ENCODE results near the gene FYCO1. TPM values are rescaled to one million over a fixed set of nuclear protein-coding genes. Genes with fewer than 3 reads are reported as not detected.
A peak's percentile ranks its signal among the peaks of the same experiment; 100 is the strongest.

The FYCO1 gene
- total and polyA plus RNA-seq, 10 of the 15 experiments (the other 5 are each of a cell fraction or from before 2014, with no cell fraction given), result 1.5 to 8.4 (median 6.5) TPM

DNA sequence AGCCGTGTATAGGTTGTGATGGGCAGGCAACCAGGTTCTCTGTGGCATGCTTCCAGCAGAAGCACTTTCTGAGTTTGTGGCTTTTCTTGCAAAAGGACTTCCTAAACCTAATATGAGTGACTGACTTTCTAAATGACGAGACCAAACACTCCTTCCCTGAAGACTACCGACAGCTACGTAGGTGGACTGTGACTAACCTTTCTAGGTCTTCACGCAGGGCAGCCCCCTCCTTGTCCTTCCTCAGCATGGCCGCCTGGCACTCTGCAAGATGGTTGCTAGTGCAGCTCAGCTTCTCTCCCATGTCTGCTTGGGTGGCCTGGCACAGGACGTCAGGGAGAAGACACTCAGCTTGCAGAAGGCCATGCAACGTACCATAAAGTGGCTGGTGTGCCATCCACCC is 31.5 kb downstream of the FYCO1 start (continued):
- TF ChIP-seq SMAD1 (IDR thresholded peaks at IDR 0.05; ENCODE audit: low read depth, partially characterized antibody) (no peak), ZNF207 (IDR thresholded peaks at IDR 0.05; ENCODE audit: borderline replicate concordance) (no peak), NFIC (IDR thresholded peaks at IDR 0.05; ENCODE audit: low read depth, low read length) (peak; percentile 73; the same call in 1 of the 2 replicates), NBN (IDR thresholded peaks at IDR 0.05) (no peak), WRNIP1 (IDR thresholded peaks at IDR 0.05; ENCODE audit: borderline replicate concordance, low read depth, low read length) (no peak), CHD4 (IDR thresholded peaks at IDR 0.05) (no peak), JUNB (IDR thresholded peaks at IDR 0.05) (peak; percentile 91), FOXK2 (IDR thresholded peaks at IDR 0.05) (no peak), MYB (IDR thresholded peaks at IDR 0.05; ENCODE audit: borderline replicate concordance, low read depth, low read length) (no peak), ETV6 (conservative IDR thresholded peaks at IDR 0.05 in 1 of 2, IDR thresholded peaks at IDR 0.05 in 1 of 2; ENCODE audit: borderline replicate concordance in 1 of 2, low read depth in 1 of 2) (peak in 1 of 2 experiments; percentile 92; a peak in 2 of 4 replicates), CREB1 (IDR thresholded peaks at IDR 0.05; ENCODE audit: low read depth) (peak; percentile 66; the same call in 1 of the 2 replicates), YY1 (IDR thresholded peaks at IDR 0.05; ENCODE audit: low read depth, low read length) (peak; percentile 91), YBX1 (IDR thresholded peaks at IDR 0.05) (no peak), KAT2A (conservative IDR thresholded peaks at IDR 0.05; ENCODE audit: control insufficient read depth, low read depth, low read length) (no peak), BCL11A (IDR thresholded peaks at IDR 0.05; ENCODE audit: low read depth, low read length) (peak; percentile 21; the same call in 1 of the 2 replicates), EGR1 (IDR thresholded peaks at IDR 0.05; ENCODE audit: borderline replicate concordance in 1 of 2, low read depth in 2 of 2, low read length in 2 of 2) (peak in 1 of 2 experiments; percentile 7; a peak in 1 of 3 replicates), SPI1 (IDR thresholded peaks at IDR 0.05; ENCODE audit: borderline replicate concordance, insufficient read depth, low read depth, low read length) (0 out of 2 replicates have a peak, but pooled peaks have one; percentile 7), IKZF1 (conservative IDR thresholded peaks at IDR 0.05) (peak; percentile 50; the same call in 1 of the 2 replicates), EED (IDR thresholded peaks at IDR 0.05; ENCODE audit: low read depth) (peak; percentile 86), CREM (IDR thresholded peaks at IDR 0.05; ENCODE audit: low read depth) (peak; percentile 87), MEF2A (IDR thresholded peaks at IDR 0.05; ENCODE audit: insufficient read depth, low read depth, low read length) (0 out of 2 replicates have a peak, but pooled peaks have one; percentile 8), CBX5 (IDR thresholded peaks at IDR 0.05; ENCODE audit: low read depth) (no peak), ZNF384 (IDR thresholded peaks at IDR 0.05; ENCODE audit: borderline replicate concordance, low read depth, low read length) (no peak), EP300 (IDR thresholded peaks at IDR 0.05; ENCODE audit: borderline replicate concordance in 1 of 2, control insufficient read depth in 1 of 2, low read depth in 2 of 2, low read length in 2 of 2) (peak in 1 of 2 experiments; percentile 26; a peak in 1 of 4 replicates), CBFB (IDR thresholded peaks at IDR 0.05; ENCODE audit: low read depth) (peak; percentile 60; the same call in 1 of the 2 replicates), HCFC1 (IDR thresholded peaks at IDR 0.05; ENCODE audit: low read length) (no peak)
- TF ChIP-seq, protein P1, sequence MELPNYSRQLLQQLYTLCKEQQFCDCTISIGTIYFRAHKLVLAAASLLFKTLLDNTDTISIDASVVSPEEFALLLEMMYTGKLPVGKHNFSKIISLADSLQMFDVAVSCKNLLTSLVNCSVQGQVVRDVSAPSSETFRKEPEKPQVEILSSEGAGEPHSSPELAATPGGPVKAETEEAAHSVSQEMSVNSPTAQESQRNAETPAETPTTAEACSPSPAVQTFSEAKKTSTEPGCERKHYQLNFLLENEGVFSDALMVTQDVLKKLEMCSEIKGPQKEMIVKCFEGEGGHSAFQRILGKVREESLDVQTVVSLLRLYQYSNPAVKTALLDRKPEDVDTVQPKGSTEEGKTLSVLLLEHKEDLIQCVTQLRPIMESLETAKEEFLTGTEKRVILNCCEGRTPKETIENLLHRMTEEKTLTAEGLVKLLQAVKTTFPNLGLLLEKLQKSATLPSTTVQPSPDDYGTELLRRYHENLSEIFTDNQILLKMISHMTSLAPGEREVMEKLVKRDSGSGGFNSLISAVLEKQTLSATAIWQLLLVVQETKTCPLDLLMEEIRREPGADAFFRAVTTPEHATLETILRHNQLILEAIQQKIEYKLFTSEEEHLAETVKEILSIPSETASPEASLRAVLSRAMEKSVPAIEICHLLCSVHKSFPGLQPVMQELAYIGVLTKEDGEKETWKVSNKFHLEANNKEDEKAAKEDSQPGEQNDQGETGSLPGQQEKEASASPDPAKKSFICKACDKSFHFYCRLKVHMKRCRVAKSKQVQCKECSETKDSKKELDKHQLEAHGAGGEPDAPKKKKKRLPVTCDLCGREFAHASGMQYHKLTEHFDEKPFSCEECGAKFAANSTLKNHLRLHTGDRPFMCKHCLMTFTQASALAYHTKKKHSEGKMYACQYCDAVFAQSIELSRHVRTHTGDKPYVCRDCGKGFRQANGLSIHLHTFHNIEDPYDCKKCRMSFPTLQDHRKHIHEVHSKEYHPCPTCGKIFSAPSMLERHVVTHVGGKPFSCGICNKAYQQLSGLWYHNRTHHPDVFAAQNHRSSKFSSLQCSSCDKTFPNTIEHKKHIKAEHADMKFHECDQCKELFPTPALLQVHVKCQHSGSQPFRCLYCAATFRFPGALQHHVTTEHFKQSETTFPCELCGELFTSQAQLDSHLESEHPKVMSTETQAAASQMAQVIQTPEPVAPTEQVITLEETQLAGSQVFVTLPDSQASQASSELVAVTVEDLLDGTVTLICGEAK (IDR thresholded peaks at IDR 0.05; ENCODE audit: borderline replicate concordance), result no peak
- TF ChIP-seq, protein P2, sequence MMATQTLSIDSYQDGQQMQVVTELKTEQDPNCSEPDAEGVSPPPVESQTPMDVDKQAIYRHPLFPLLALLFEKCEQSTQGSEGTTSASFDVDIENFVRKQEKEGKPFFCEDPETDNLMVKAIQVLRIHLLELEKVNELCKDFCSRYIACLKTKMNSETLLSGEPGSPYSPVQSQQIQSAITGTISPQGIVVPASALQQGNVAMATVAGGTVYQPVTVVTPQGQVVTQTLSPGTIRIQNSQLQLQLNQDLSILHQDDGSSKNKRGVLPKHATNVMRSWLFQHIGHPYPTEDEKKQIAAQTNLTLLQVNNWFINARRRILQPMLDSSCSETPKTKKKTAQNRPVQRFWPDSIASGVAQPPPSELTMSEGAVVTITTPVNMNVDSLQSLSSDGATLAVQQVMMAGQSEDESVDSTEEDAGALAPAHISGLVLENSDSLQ (IDR thresholded peaks at IDR 0.05), result peak; percentile 69

Data from GM12878 (cell line).